Bronchial epithelial cell (primary cell): ENCODE measurements around the gene ZNF622. TPM values are rescaled to one million over a fixed set of nuclear protein-coding genes. Genes with fewer than 3 reads are reported as not detected.

Experiments
- DNase-seq: peaks from one replicate; pipeline ENCODE4 v3.0.0-alpha.2; 2010; ENCODE audit warnings: low read depth
- FAIRE-seq: peaks from 2 replicates; lab custom pipeline; 2011; peaks lifted over from hg19 to GRCh38; lab: Jason Lieb, UNC
- H3K27me3 ChIP-seq: 2 replicates; pipeline ENCODE4 v1.5.1; 2011; ENCODE audit warnings: low read length; ENCODE audit not compliant: control insufficient read depth, insufficient read depth
- H3K36me3 ChIP-seq: 2 replicates; pipeline ENCODE4 v1.5.1; 2011; ENCODE audit warnings: low read length; ENCODE audit not compliant: control insufficient read depth, insufficient read depth
- H3K4me3 ChIP-seq: 2 replicates; pipeline ENCODE4 v1.5.1; 2011; ENCODE audit warnings: mild to moderate bottlenecking, low read depth, low read length, control low read depth
- CTCF ChIP-seq: IDR thresholded peaks from 2 replicates; pipeline ENCODE4 v1.5.1; 2011; ENCODE audit warnings: mild to moderate bottlenecking, moderate library complexity, low read length, control low read depth, inconsistent platforms; ENCODE audit not compliant: insufficient read depth, severe bottlenecking
- total RNA-seq: library from RNA; depleted of rRNA; stranded (reverse); fragments of >200 nt; gene quantifications from 2 replicates; pipeline ENCODE4 v1.2.1, GENCODE V29; 2014

ZNF622 gene
- total RNA-seq, 1 donor from 2014 or later: 72.7 TPM

GRCh38 chr5:16427587-16427986 is 38.0 kb downstream of the ZNF622 start:
- FAIRE-seq (no peak), DNase-seq (no peak)
- Histone ChIP-seq H3K27me3 (peaks cover 1% of the 10 kb centered on the region), H3K4me3 (no peak overlapping the region), H3K36me3 (no peaks in the 10 kb centered on the region)
- TF ChIP-seq CTCF: no peak

GRCh38 chr5:16418471-16418922 is 47.1 kb downstream of the ZNF622 start:
- no peak for TF ChIP-seq CTCF
- Histone ChIP-seq H3K27me3 (no peaks in the 10 kb centered on the region), H3K4me3 (no peak overlapping the region), H3K36me3 (no peaks in the 10 kb centered on the region)
- DNase-seq: no peak
- FAIRE-seq: no peak

GRCh38 chr5:16417398-16418074 is 48.1 kb downstream of the ZNF622 start:
- Histone ChIP-seq H3K27me3 (no peaks in the 10 kb centered on the region), H3K4me3 (no peak overlapping the region), H3K36me3 (no peaks in the 10 kb centered on the region)
- no peak for FAIRE-seq
- DNase-seq: no peak
- no peak for TF ChIP-seq CTCF

GRCh38 chr5:16414861-16415260 is 50.7 kb downstream of the ZNF622 start:
- Histone ChIP-seq H3K4me3 (no peak overlapping the region), H3K36me3 (no peaks in the 10 kb centered on the region), H3K27me3 (no peaks in the 10 kb centered on the region)
- FAIRE-seq (no peak), DNase-seq (no peak)
- no peak for TF ChIP-seq CTCF

- no peaks in the 10 kb centered on the region for H3K36me3 ChIP-seq
- TF ChIP-seq CTCF: no peak
- FAIRE-seq: no peak
- H3K27me3 ChIP-seq: no peaks in the 10 kb centered on the region
- no peak overlapping the region for H3K4me3 ChIP-seq
- DNase-seq: peak; percentile 80
Measured at GRCh38 chr5:16413166-16413860, 52.3 kb downstream of the ZNF622 start.
